A204.1 (cell line): ENCODE data around the gene ATP10A.

Source experiments
- FAIRE-seq: peaks from 2 replicates; lab custom pipeline; 2012; peaks lifted over from hg19 to GRCh38; lab: Jason Lieb, UNC

ATP10A gene

DNA sequence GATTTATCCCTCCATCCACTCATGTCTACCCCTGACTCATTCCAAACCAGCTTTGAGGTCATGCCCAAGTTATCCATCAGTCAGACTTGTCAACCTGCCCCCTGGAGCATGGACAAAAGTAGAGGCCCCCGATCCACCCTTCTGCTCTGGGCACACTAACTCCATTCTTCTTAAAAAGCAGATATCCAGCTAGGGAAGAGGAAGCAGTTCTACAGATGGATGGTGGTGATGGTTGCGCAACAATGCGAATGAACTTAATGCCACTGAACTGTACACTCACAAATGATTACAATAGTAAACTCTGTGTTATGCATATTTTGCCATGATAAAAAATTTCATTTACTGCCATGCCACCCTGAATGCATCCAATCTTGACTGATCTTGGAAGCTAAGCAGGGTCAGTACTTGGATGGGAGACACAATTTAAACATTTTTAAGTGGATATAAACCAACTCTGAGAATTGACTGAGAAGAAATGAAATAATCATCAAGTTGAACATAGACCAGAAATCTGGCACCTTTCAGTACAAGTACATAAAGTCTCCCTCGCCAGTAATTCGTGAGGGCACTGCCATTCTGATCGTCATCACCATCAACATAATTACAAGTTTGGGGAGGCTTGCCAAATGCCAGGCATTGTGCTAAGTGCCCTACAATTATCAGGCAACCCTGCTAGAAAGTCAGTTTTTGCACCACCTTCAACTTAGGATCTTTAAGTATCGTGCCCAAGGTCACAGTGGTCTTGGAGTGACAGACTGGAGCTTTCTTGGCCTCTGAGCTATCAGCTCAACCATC is 124.8 kb downstream of the ATP10A start:
- no peak for FAIRE-seq

DNA sequence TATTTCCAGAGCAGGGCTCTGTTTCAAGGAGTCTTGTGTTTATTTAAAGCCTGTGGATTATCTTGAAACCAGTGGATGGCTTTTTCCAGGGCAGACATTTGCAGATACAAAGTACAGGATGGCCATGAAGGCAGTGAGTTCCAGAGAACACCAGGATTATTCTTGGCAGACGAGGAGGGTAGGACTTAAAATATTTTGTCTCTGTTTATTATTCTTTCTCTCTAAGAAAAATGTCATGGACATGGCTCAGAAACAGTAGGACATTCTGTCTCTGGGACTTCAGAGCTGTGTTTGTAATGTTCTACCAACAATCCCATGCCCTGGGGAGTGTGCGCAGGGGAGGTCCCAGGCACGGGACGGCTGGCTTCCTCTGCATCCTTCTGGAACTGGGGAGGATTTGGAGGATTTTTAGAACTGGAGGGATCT is 125.9 kb downstream of the ATP10A start:
- FAIRE-seq, result no peak

DNA sequence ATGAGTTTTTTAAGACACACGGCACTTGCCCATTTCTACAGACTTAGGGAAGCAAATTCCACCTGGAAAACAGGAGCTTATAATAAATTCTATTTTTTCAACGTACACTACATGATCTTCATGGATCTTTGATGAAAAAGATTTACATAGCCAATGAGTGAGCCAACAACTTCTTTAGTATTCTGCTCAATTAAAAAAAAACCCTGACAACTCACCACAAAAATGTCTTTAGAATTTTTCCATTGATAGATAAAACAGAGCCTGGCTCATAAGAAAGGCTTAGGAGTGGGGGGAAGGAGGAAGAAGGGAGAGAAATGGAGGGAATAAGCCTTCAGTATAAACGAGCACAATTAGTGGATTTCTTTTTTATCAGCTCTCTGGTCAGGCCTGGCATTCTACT is 126.7 kb downstream of the ATP10A start:
- FAIRE-seq, result no peak

DNA sequence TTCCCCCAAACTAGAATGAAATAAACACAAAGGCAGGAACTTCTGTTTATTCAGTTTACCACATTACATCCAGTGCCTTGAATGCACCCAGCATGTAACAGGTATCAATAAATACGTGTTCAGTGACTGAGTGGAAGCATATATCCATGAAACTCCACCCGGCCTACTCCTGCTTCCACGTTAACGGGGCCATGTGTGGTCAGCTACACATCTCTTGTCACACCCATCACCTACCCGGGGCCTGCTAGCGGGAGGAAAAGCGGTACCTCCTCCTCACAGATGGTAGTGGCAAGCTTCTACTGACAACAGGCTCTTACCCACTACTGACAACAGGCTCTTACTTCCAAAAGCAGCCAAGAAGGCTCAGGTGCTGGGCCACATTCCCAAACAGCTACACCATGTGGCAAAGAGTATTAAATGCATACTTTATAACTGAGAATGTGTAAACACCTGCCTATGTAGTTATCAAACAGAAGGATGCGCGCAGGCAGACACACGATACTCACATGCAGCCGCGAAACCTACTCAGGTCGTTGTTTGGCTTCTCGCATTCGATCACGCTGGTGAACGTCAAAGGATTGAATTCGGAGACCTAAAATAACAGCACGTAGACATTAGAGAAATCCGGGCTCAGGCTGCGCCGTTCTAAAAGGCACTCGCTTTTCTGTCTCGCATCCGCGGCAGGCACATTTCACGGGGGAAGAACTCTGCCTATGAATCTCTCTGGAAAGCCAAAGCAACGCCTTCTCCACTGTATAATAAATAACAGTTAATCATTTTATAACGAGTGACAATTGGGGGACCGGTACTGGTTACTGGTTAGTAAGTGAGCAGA is 127.4 kb downstream of the ATP10A start:
- FAIRE-seq, result no peak

DNA sequence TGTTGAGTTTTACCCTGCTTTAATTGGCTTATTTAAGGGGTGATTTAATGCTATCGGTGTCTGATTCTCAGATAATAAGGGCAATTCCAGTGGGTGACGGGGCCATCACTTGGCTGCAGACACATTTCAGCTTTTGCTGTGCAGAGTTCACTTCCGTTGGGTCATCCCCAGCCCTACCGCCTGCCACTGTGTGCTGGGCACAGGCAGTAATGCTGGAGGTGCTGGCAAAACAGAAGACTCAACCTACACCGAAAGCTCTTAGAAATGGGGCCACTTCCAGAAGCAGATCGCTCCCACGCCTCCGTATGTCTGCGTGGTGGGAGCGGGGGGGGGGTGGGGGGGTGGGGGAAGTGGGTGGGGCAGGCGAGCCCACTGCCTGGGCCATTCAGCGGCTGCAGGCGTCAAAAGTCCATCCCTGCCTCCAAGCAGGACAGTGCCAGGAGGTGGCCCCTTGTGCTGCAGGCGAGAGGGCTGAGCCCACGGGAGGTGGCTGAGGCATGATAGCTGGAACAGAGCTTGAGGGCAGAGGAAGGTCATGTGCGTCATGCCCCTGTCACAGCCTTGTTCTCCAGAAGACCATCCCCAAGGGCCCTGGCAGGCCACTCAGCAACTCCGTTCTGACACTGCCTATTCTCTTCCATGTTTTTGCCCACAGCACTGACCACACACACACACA is 128.3 kb downstream of the ATP10A start:
- no peak for FAIRE-seq

DNA sequence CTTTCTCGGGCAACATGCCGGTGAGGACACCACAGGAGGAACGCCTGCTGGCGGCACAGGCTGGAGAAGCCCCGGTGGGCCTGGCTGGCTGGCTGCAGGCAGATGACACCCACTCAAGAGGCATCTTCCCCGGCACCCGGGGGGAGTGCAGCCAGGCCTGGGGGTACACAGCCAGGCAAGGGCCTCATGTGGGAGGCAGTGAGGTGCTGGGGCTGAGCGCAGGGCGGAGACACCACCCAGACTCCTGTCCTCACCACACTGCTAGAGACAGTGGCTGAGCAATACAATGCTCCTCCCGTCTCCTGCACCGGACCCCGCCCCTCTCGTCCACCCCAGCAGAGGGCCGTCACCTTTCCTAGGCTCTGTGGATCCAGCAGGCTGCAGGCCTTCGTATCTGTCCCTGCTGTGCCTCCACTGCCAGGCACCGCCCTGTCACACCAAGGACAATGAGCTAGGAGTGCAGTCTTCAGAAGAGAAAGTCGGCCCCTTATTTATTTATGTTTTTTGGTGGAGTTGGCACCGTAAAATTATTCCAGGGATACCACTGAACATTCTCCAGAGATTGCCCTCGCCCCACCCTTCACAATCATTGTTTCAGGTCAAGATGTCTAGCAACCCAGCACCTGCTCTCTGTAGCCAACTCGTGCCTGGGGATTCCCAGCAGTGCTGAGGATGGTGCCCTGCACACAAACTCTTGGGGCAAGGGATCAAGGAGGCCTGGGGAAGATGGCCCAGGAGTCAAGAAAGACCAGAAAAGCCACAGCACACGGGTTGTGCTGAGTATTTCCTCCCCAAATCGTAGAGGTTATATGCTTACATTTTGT is 129.1 kb downstream of the ATP10A start:
- FAIRE-seq, result no peak

DNA sequence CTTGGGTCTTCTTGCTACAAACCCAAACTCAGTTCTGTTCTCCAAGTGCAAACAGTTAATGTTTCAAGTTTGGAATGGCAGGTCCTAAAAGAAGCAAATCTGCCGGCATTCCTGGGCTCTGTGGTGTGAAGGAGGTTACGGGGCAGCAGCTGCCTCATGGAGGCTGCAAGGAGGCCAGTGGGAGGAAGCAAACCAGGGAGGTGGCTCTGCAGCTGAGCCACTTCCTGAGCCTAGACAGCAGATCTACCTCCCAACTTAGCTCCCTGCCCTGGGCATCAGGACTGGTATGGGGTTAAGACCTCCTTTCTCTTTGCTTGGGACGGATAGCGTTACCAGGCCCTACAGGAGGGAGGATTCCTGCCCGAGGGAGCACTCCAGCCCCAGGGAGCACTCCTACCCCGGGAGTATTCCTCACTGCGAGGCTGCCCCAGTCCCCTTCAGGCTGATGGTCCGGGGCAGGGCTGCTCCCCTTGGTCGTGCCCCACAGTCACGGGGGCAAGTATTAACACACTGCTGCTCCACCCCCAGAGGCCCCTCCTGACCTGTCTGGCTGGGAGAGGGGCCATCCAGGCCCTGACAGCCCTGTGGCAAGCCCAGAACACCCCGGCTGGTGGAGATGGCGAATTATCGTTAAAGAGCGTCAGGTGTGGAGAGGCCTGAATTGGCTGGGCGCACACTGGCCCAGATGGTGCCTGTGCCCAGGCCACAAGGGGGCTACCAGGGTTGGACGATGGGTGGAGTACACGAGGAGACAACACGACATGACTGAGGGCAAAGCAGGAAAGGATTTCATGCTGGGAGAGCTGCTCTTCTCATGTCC is 129.9 kb downstream of the ATP10A start:
- no peak for FAIRE-seq

DNA sequence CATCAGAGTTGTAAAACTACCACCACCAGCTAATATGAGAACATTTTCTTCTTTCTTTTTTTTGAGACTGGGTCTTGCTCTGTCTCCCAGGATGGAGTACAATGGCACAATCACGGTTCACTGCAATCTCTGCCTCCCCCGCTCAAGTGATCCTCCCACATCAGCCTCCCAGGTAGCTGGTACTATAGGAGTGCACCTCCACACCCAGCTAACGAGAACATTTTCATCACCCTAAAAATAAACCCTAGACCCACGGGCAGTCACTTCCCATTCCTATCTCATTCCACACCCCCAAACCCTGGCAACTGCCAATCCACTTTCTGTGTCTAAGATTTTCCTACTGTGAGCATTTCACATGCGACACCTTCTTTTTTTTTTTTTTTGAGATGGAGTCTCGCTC is 130.9 kb downstream of the ATP10A start:
- FAIRE-seq, result no peak

DNA sequence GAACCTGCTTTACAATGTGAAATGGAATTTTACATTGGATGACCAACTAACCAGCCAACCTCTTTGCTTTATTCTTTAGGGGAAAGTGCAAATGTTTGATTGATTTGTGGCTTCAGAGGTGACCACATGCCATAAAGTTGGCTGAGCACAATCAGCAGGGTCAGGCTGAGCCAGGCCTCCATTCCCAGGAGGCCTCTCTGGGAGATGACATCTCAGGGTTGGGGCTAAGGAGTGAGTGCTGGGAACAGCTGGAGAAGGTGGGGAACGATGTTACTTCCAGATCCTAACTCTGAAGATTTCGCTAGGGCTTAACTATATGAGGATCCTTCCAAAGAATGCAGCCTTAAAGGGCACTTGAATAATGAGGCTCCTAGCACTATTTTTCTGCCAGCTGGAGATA is 131.7 kb downstream of the ATP10A start:
- no peak for FAIRE-seq

DNA sequence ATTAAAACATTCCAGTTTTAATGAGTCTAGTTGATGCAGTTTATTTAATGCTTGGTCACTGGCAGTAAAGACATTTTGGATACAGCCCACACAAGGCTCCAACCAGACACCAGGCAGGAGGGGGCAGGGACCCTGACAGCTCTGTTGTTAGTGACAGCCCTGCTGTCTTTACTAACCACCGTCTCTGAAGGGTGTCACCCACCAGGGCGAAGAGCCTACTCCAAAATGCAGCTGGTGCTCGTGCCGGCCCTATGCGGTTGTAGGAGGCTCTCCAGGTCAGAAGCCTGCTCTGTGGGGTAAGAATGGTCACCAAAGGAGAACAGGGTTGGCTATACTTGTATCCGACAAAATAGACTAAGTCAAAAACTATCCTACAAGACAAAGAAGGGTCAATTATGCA is 132.2 kb downstream of the ATP10A start:
- FAIRE-seq, result no peak

DNA sequence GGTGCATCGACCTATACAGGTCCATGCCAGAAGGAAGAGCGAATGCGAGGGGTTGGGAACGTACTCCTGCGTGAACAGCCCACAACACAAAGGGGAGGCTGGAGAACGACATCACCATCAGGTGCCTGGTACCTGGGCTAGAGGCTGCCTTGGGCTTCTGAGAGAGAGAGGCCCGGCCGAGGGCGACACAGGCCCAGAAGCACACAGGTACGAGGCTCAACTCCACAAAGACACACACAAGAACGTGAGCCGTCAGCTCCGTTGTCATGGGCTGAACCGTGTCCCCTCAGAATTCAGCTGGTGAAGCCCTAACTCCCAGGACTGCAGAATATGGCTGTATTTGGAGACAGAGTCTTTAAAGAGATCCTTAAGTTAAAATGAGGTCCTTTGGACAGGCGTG is 134.3 kb downstream of the ATP10A start:
- no peak for FAIRE-seq

DNA sequence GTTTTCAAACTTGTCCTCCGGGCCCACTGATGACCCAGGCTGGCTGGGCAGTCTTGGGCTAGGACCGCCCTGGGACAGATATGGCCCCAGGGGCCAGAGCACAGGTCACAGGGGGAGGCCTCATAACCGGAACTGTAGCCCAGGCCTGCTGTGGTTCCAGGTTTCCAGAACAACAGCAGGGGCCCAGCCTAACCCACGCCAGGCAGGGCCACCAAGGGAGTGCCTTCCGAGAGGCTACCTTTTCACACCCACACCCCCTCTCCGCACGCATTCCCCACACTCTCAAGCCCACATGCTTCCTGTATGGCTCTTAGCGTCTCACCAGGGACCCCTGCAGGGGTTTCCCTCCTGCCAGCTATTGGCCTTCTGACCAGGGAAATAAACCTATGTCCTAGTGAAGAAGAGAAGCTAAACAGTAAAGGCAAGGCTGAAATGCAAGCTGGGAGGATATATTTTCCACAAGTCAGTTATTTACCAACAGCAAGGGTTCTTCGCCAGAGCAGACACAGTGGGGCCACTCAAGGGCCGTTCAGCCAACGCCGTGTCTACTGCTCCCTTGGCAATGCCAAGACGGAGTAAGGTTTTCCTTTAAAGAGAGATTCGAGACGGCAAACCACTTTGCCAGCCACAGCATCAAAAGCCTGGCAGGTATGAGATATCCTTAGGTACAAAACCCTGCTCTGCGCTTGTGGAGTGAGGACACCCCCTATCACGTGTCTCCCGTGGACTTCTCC is 135.1 kb downstream of the ATP10A start:
- FAIRE-seq, result no peak

DNA sequence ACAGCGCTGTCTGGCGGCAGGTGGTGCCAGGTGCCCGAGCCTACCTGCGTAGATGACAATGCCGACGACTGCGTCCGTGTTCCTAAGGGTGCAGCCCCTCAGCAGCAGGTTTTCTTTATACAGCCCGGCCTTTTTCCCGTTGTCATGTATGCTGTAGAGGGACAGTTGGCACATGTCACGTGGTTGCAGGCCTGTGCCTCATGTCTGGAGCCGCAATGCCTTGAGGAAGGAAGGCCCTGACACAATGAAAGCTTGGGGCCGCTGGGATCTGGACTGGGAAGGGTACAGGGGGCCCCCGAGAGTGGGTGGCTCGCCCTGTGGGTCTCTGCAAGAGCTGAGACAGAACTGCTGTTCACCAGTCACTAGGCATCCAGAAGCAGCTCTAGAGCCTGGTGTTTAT is 136.0 kb downstream of the ATP10A start:
- no peak for FAIRE-seq

DNA sequence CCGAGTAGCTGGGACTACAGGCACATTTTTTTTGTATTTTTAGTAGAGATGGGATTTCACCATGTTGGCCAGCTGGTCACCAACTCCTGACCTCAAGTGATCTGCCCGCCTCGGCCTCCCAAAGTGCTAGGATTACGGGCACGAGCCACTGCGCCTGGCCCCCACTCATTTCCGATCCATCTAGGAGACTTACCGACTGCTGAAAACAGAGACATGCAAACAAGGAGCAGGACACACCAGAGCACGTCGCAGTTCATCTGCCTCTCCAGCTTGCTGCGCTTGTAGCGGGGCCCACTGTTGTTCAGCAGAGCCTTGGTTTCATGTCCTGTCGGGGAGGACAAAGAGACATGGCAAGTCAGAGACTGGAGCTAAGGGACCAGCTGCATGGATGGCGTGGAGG is 137.4 kb downstream of the ATP10A start:
- FAIRE-seq, result no peak

DNA sequence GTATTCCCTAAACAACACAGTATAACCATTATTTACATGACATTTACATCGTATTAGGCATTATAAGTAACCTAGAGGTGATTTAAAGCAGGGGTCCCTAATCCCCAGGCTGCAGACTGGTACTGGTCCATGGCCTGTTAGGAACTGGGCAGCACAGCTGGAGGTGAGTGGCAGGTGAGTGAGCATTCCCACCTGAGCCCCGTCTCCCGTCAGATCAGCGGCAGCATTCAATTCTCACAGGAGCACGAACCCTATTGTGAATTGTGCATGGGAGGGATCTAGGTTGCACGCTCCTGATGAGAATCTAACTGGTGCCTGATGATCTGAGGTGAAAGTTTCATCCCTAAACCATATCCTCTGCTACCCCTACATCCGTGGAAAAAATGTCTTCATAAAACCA is 138.2 kb downstream of the ATP10A start:
- FAIRE-seq, result no peak

DNA sequence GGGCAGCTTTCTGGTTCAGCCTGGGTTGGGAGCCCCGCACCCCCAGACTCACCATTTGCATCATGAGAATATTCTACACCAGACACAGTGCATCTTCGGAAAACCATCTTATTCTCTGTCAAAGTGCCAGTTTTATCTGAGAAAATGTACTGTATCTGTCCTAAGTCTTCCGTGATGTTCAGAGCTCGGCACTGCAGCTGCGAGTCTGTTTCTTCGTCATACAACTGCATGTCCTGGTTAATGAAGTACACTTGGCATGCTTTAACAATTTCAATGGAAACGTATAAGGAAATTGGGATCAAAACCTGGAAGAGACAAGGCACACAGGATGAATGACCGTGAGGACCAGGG is 141.5 kb downstream of the ATP10A start:
- no peak for FAIRE-seq

DNA sequence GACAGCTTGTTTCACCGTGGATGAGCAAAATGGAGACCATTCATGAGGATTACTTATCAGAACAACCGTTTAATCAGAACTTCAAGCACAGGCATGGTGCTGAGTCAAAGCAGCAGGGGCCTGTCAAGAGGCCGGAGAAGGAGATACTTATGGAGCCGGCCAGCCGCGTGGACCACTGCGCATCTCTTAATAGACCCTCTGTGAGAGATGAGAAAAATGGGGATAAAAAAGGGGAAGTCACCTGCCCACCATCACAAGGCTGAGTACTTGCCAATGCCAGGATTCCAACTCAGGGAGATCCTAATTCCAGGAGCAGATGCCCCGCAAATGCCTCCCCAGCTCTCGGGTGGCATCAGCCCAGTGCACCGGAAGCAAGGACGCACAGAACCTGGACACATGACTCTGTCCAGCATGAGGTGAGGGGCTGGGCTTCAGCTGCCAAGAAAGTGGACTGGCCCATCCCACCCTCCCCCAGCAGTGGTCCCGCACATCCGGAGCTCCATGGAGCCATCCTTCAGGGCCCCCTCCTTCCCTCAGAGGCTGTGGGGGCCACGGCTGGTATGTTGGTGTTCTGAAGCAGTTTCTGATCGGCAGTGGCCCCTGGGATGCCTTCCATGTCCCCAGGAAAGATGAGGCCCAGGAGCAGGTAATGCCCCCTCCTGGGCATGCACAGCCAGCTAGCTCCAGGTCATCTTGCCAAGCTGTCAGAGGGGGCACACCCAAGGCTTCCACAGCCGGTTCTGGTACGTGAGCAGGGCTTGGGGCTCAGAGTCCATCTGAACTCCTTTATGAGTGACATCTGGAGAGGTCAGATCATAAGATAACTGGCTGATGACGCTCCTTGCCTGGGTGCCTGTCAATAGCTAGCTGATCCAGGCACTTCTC is 143.8 kb downstream of the ATP10A start:
- FAIRE-seq, result no peak

DNA sequence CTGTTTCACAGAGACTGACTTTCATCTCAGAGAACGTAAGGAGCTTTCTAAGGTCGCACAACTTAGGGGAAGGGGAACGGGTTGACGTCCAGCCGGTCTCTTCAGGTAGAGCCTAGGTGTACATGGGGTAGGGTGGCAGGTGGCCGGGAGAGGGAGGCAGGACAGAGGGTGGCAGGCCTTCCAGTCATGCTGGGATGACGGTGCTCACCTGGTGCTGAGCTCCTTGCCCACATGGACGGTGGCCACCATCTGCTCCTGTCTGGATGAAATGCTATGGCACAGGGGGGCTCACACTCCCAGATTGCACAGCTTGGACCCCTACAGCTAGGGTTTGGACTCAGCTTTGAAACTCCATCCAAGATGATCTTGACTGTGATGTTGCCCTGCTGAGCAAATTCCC is 144.5 kb downstream of the ATP10A start:
- no peak for FAIRE-seq

DNA sequence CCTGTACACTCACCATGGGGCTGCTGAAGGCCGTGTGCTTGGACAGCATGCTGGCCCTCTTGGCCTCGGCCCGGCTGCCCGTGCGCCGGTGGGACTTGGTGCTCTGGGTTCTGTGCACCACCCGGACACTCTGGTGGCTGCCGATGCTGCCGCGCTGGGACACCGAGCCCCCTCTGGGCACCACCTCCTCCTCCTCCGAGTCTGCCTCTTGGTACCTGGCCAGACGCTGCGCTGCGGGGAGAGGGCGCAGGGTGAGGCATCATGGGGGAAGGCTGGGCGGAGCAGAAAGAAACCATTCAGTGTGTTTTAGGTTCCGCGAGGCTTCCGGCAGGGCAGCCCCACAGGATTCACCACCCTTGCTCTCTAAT is 145.0 kb downstream of the ATP10A start:
- no peak for FAIRE-seq
